GM23338 (cell line): ENCODE measurements around the gene CFAP300. TPM values are rescaled to one million over a fixed set of nuclear protein-coding genes. Genes with fewer than 3 reads are reported as not detected.

ENCODE experiments used
- CREB1 ChIP-seq: fragments of 250-450 bp; sonication (Bioruptor Pico); IDR thresholded peaks from 2 replicates; pipeline ENCODE4 v1.5.0; 2020; ENCODE audit warnings: low read depth, mild to moderate bottlenecking, moderate library complexity
- EZH2 ChIP-seq: fragments of 200-600 bp; sonication (generic); IDR thresholded peaks from one replicate; pipeline ENCODE4 v1.8.0; 2017; ENCODE audit warnings: antibody characterized with exemption, mild to moderate bottlenecking, low read depth; ENCODE audit not compliant: unreplicated experiment
- EZH2phosphoT487 ChIP-seq: fragments of 200-600 bp; sonication (generic); IDR thresholded peaks from one replicate; pipeline ENCODE4 v1.8.1; 2018; ENCODE audit warnings: antibody characterized with exemption; ENCODE audit not compliant: unreplicated experiment
- JUNB ChIP-seq: IDR thresholded peaks from one replicate; pipeline ENCODE4 v1.6.1; 2016; ENCODE audit warnings: antibody characterized with exemption; ENCODE audit not compliant: unreplicated experiment
- POLR2AphosphoS5 ChIP-seq: IDR thresholded peaks from 2 replicates; pipeline ENCODE4 v1.6.1; 2016; ENCODE audit warnings: antibody characterized with exemption, low read depth
- STAT1 ChIP-seq: IDR thresholded peaks from one replicate; pipeline ENCODE4 v1.6.1; 2016; ENCODE audit warnings: antibody characterized with exemption; ENCODE audit not compliant: unreplicated experiment
- ZNF331 ChIP-seq: fragments of 250-450 bp; sonication (Bioruptor Pico); IDR thresholded peaks from 2 replicates; pipeline ENCODE4 v1.5.0; 2020; ENCODE audit warnings: low read depth, mild to moderate bottlenecking, moderate library complexity
- ZNF462 ChIP-seq: fragments of 250-450 bp; sonication (Bioruptor Pico); IDR thresholded peaks from 2 replicates; pipeline ENCODE4 v1.5.0; 2020; ENCODE audit warnings: mild to moderate bottlenecking, moderate library complexity
- polyA plus RNA-seq: library from polyadenylated mRNA; unstranded; fragments of >200 nt; fragmentation: Nextera tagmentation; extraction: Ambion mirVana; gene quantifications from 2 replicates; pipeline ENCODE4 v1.2.1, GENCODE V29; 2016
- total RNA-seq: library from RNA; depleted of rRNA; stranded (reverse); fragments of >200 nt; shearing (Covaris generic); gene quantifications from 2 replicates; pipeline ENCODE4 v1.2.3, GENCODE V29; 2014
- TF ChIP-seq, protein P1 (sequence below), 2 experiments: fragments of 200-600 bp in 1 of 2; sonication (generic) in 1 of 2; conservative IDR thresholded peaks; 2 replicates each; pipeline versions ENCODE4 v1.5.1 to v1.6.1; 2016 to 2017; ENCODE audit warnings: antibody characterized with exemption in 2 of 2, low read depth in 2 of 2, mild to moderate bottlenecking in 2 of 2, moderate library complexity in 1 of 2
- TF ChIP-seq, protein P2 (sequence below): IDR thresholded peaks from one replicate; pipeline ENCODE4 v1.6.1; 2018; ENCODE audit warnings: antibody characterized with exemption; ENCODE audit not compliant: unreplicated experiment

CFAP300 gene
- total and polyA plus RNA-seq, 2 experiments from 2014 or later: 1.4 to 6.0 TPM

DNA sequence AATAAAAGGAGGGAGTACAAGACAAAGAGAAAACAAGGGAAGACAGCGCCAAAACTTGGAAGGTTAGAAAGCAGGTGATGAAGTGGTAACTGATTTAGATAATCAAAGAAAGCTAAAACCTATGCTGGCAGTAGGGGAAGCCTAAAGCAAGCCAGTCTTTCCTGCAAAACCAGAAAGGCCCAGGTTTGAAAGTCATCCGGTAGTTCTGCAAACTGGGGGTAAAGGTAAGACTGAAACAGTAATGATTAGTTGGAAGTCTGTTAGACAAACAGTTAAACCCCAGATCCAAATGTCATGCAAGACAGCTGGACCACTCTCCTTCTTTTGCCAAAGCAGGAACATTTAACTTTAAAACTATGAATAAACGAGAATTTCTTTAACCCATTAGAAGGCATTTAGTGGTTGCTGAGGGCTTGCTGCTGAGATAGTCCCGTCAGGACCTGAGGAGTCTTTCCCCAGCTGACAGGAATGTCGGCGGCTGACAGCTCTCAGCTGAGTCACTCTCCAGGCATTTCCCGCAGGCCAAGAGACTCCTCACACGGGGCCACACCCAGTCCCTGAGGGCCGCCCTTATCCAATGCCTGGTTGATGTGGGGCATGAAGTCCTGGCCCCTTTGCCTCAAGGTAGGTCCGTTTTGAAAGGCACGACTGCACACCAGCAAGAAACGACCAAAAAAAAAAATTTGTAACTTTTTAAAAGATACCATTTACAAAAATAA is 36.3 kb upstream of the CFAP300 start (continued):
- TF ChIP-seq ZNF462 (no peak), POLR2AphosphoS5 (no peak), ZNF331 (no peak), CREB1 (no peak), EZH2phosphoT487 (no peak), STAT1 (no peak), JUNB (no peak), EZH2 (no peak)
- TF ChIP-seq, protein P1, sequence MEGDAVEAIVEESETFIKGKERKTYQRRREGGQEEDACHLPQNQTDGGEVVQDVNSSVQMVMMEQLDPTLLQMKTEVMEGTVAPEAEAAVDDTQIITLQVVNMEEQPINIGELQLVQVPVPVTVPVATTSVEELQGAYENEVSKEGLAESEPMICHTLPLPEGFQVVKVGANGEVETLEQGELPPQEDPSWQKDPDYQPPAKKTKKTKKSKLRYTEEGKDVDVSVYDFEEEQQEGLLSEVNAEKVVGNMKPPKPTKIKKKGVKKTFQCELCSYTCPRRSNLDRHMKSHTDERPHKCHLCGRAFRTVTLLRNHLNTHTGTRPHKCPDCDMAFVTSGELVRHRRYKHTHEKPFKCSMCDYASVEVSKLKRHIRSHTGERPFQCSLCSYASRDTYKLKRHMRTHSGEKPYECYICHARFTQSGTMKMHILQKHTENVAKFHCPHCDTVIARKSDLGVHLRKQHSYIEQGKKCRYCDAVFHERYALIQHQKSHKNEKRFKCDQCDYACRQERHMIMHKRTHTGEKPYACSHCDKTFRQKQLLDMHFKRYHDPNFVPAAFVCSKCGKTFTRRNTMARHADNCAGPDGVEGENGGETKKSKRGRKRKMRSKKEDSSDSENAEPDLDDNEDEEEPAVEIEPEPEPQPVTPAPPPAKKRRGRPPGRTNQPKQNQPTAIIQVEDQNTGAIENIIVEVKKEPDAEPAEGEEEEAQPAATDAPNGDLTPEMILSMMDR (conservative IDR thresholded peaks at IDR 0.05; ENCODE audit: low read depth in 2 of 2): no peak
- TF ChIP-seq, protein P2, sequence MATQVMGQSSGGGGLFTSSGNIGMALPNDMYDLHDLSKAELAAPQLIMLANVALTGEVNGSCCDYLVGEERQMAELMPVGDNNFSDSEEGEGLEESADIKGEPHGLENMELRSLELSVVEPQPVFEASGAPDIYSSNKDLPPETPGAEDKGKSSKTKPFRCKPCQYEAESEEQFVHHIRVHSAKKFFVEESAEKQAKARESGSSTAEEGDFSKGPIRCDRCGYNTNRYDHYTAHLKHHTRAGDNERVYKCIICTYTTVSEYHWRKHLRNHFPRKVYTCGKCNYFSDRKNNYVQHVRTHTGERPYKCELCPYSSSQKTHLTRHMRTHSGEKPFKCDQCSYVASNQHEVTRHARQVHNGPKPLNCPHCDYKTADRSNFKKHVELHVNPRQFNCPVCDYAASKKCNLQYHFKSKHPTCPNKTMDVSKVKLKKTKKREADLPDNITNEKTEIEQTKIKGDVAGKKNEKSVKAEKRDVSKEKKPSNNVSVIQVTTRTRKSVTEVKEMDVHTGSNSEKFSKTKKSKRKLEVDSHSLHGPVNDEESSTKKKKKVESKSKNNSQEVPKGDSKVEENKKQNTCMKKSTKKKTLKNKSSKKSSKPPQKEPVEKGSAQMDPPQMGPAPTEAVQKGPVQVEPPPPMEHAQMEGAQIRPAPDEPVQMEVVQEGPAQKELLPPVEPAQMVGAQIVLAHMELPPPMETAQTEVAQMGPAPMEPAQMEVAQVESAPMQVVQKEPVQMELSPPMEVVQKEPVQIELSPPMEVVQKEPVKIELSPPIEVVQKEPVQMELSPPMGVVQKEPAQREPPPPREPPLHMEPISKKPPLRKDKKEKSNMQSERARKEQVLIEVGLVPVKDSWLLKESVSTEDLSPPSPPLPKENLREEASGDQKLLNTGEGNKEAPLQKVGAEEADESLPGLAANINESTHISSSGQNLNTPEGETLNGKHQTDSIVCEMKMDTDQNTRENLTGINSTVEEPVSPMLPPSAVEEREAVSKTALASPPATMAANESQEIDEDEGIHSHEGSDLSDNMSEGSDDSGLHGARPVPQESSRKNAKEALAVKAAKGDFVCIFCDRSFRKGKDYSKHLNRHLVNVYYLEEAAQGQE: no peak
